Fibroblast of lung (primary cell): ENCODE data around the gene PDE2A. TPM values are rescaled to one million over a fixed set of nuclear protein-coding genes. Genes with fewer than 3 reads are reported as not detected.

ENCODE experiments used
- DNase-seq, 2 donors: peaks; one replicate each; pipeline versions ENCODE4 v3.0.0 to v3.0.0-alpha.2; 2010; ENCODE audit warnings: low read depth in 2 of 2
- H2AFZ ChIP-seq: 2 replicates; pipeline ENCODE4 v1.5.1; 2012; ENCODE audit warnings: low read length, control low read depth, inconsistent platforms
- H3K27ac ChIP-seq: 2 replicates; pipeline ENCODE4 v1.5.1; 2011; ENCODE audit warnings: low read length, control low read depth; ENCODE audit not compliant: insufficient read depth
- H3K27me3 ChIP-seq: 2 replicates; pipeline ENCODE4 v1.5.1; 2011; ENCODE audit warnings: mild to moderate bottlenecking, low read length; ENCODE audit not compliant: control insufficient read depth, insufficient read depth
- H3K36me3 ChIP-seq: 2 replicates; pipeline ENCODE4 v1.5.1; 2011; ENCODE audit warnings: low read length; ENCODE audit not compliant: control insufficient read depth, insufficient read depth
- H3K4me1 ChIP-seq: 2 replicates; pipeline ENCODE4 v1.5.1; 2011; ENCODE audit warnings: low read length; ENCODE audit not compliant: control insufficient read depth, insufficient read depth; ENCODE audit errors: extremely low read depth
- H3K4me2 ChIP-seq: 2 replicates; pipeline ENCODE4 v1.5.1; 2011; ENCODE audit warnings: low read length, control low read depth; ENCODE audit not compliant: insufficient read depth; ENCODE audit errors: extremely low read depth
- H3K4me3 ChIP-seq, 4 experiments: fragments of 200-600 bp in 1 of 4; sonication (generic) in 1 of 4; replicated peaks in 1 of 4; 2 replicates each; pipeline ENCODE4 v1.5.1; 2011 to 2016; ENCODE audit warnings: low read length in 4 of 4, low read depth in 3 of 4, mild to moderate bottlenecking in 3 of 4, control low read depth in 2 of 4, inconsistent platforms in 1 of 4, mixed read lengths in 1 of 4; ENCODE audit not compliant: insufficient read depth in 1 of 4; ENCODE audit errors: control extremely low read depth in 1 of 4
- H3K79me2 ChIP-seq: 2 replicates; pipeline ENCODE4 v1.5.1; 2012; ENCODE audit warnings: mild to moderate bottlenecking, low read length, inconsistent platforms; ENCODE audit not compliant: control insufficient read depth, insufficient read depth
- H3K9ac ChIP-seq: 2 replicates; pipeline ENCODE4 v1.5.1; 2011; ENCODE audit warnings: mild to moderate bottlenecking, low read length, control low read depth; ENCODE audit not compliant: insufficient read depth
- H3K9me3 ChIP-seq: 2 replicates; pipeline ENCODE4 v1.5.1; 2012; ENCODE audit warnings: low read depth, low read length; ENCODE audit not compliant: control insufficient read depth, insufficient read depth
- H4K20me1 ChIP-seq: 2 replicates; pipeline ENCODE4 v1.5.1; 2011; ENCODE audit warnings: low read length; ENCODE audit not compliant: control insufficient read depth, insufficient read depth; ENCODE audit errors: extremely low read depth
- CTCF ChIP-seq, 2 donors: IDR thresholded peaks in 1 of 2; conservative IDR thresholded peaks in 1 of 2; 1 replicate in 1 of 2; 2 replicates in 1 of 2; pipeline ENCODE4 v1.5.1; 2011 to 2012; ENCODE audit warnings: low read length in 2 of 2, control low read depth in 1 of 2, inconsistent platforms in 1 of 2, low read depth in 1 of 2, mild to moderate bottlenecking in 1 of 2
- EZH2 ChIP-seq: IDR thresholded peaks from 2 replicates; pipeline ENCODE4 v1.5.1; 2012; ENCODE audit warnings: low read length, control low read depth, mild to moderate bottlenecking; ENCODE audit errors: missing control alignments
- polyA plus RNA-seq, 2 donors: library from polyadenylated mRNA; depleted of rRNA in 1 of 2; stranded (reverse) in 1 of 2; unstranded in 1 of 2; fragments of >200 nt; gene quantifications; 2 replicates each; pipeline ENCODE4 v1.2.1, GENCODE V29; 2011 to 2012; ENCODE audit warnings: missing spikeins in 1 of 2
- total RNA-seq: library from RNA; depleted of rRNA; stranded (reverse); fragments of >200 nt; gene quantifications from 2 replicates; pipeline ENCODE4 v1.2.1, GENCODE V29; 2014

Gene PDE2A
- total and polyA plus RNA-seq, 2 donors (not counting 1 experiment from before 2014, with no cell fraction given): 0.50 to 2.6 TPM

- H3K4me2 ChIP-seq: no peak overlapping the region
- peaks cover 21% of the 10 kb centered on the region for H3K36me3 ChIP-seq
- no peak overlapping the region for H2AFZ ChIP-seq
- no peak for DNase-seq
- peaks cover 18% of the 10 kb centered on the region for H3K4me1 ChIP-seq
- no peaks in the 10 kb centered on the region for H3K79me2 ChIP-seq
- no peaks in the 10 kb centered on the region for H3K9me3 ChIP-seq
- no peak overlapping the region for H3K27ac ChIP-seq
- no peaks in the 10 kb centered on the region for H4K20me1 ChIP-seq
- no peaks in the 10 kb centered on the region for H3K27me3 ChIP-seq
- TF ChIP-seq CTCF (conservative IDR thresholded peaks at IDR 0.05 in 1 of 2, IDR thresholded peaks at IDR 0.05 in 1 of 2; ENCODE audit: low read depth in 1 of 2, low read length in 2 of 2): no peak
- TF ChIP-seq EZH2: no peak
- H3K9ac ChIP-seq: no peak overlapping the region
- no peak overlapping the region for H3K4me3 ChIP-seq
These were observed 32.4 kb upstream of the PDE2A start for GRCh38 chr11:72706579-72706978.

- no peak overlapping the region for H3K9ac ChIP-seq
- no peak overlapping the region for H3K4me2 ChIP-seq
- H4K20me1 ChIP-seq: no peaks in the 10 kb centered on the region
- no peak overlapping the region for H2AFZ ChIP-seq
- H3K79me2 ChIP-seq: no peaks in the 10 kb centered on the region
- peaks cover 22% of the 10 kb centered on the region for H3K36me3 ChIP-seq
- H3K27ac ChIP-seq: no peak overlapping the region
- peaks cover 18% of the 10 kb centered on the region for H3K4me1 ChIP-seq
- no peak for DNase-seq
- no peaks in the 10 kb centered on the region for H3K27me3 ChIP-seq
- no peaks in the 10 kb centered on the region for H3K9me3 ChIP-seq
- TF ChIP-seq EZH2: no peak
- TF ChIP-seq CTCF (conservative IDR thresholded peaks at IDR 0.05 in 1 of 2, IDR thresholded peaks at IDR 0.05 in 1 of 2; ENCODE audit: low read depth in 1 of 2, low read length in 2 of 2): no peak
- no peak overlapping the region for H3K4me3 ChIP-seq
These were observed 31.5 kb upstream of the PDE2A start for GRCh38 chr11:72705442-72706365.

GRCh38 chr11:72704783-72705265 lies 30.6 kb upstream of the PDE2A start:
- H3K27ac ChIP-seq: no peak overlapping the region
- no peaks in the 10 kb centered on the region for H3K27me3 ChIP-seq
- peaks cover 20% of the 10 kb centered on the region for H3K36me3 ChIP-seq

More at GRCh38 chr11:72704783-72705265, 30.6 kb upstream of the PDE2A start:
- Histone ChIP-seq H3K9me3 (no peaks in the 10 kb centered on the region), H4K20me1 (no peaks in the 10 kb centered on the region), H3K9ac (no peak overlapping the region), H3K4me3 (no peak overlapping the region), H3K79me2 (no peaks in the 10 kb centered on the region), H3K4me1 (peaks cover 18% of the 10 kb centered on the region), H3K4me2 (no peak overlapping the region), H2AFZ (no peak overlapping the region)
- TF ChIP-seq CTCF (conservative IDR thresholded peaks at IDR 0.05 in 1 of 2, IDR thresholded peaks at IDR 0.05 in 1 of 2; ENCODE audit: low read depth in 1 of 2, low read length in 2 of 2): no peak
- no peak for TF ChIP-seq EZH2
- no peak for DNase-seq
